ENCODE measurements around the gene BRD8. TPM values are rescaled to one million over a fixed set of nuclear protein-coding genes. Genes with fewer than 3 reads are reported as not detected.
"Not testable (repeated sequence)": the region's sequence is repeated elsewhere in the genome, so short reads cannot be mapped to it uniquely, and the experiment has no call there.

The BRD8 gene
- polyA plus RNA-seq, 1 of the 3 experiments (the other 2 are of a cell fraction), result 46.2 TPM

- CTCF ChIA-PET, result interaction anchor here (0.8 kb wide), 1 partner anchor 158 kb away, joined by 3 read pairs; the partner anchor contains the start of gene KDM3B
- H3K4me1 ChIP-seq (ENCODE audit: control insufficient read depth in 1 of 2, insufficient read depth in 2 of 2, low read depth in 1 of 2, low read length in 1 of 2), result not testable (repeated sequence)
- peaks cover 48 to 64% of the 10 kb centered on the region in 2 experiments for H3K36me3 ChIP-seq (replicated peaks in 1 of 2; ENCODE audit: control insufficient read depth in 1 of 2, insufficient read depth in 2 of 2, low read length in 1 of 2)
Measured at GRCh38 chr5:138193859-138194258, 15.4 kb upstream of the BRD8 start.

GRCh38 chr5:138192826-138193225, 14.4 kb upstream of the BRD8 start:
- H3K9ac ChIP-seq, result no peak overlapping the region
- WGBS (ENCODE audit: low lambda C conversion rate), result 91% methylated on average over 3 of the region's 3 CpGs
- no peaks in the 10 kb centered on the region for H3F3A ChIP-seq (replicated peaks; ENCODE audit: insufficient read depth)
- H3K4me1 ChIP-seq (ENCODE audit: control insufficient read depth in 1 of 2, insufficient read depth in 2 of 2, low read depth in 1 of 2, low read length in 1 of 2), result no peaks in the 10 kb centered on the region
- no peak overlapping the region for H2AFZ ChIP-seq (ENCODE audit: low read depth)
- H3K27ac ChIP-seq (ENCODE audit: low read depth in 2 of 2, low read length in 1 of 2), result no peak overlapping the region
- H3K27me3 ChIP-seq (ENCODE audit: insufficient read depth), result no peaks in the 10 kb centered on the region
- TF ChIP-seq PBX3 (IDR thresholded peaks at IDR 0.05), result no peak
- TF ChIP-seq GATA2 (CRISPR knock-in tag; IDR thresholded peaks at IDR 0.05), result no peak
- TF ChIP-seq USF2 (IDR thresholded peaks at IDR 0.05; ENCODE audit: borderline replicate concordance, low read depth, low read length), result no peak
- TF ChIP-seq MAX (IDR thresholded peaks at IDR 0.05; ENCODE audit: low read depth), result no peak
- no peak for TF ChIP-seq YY1 (IDR thresholded peaks at IDR 0.05; ENCODE audit: low read depth)
- no peak overlapping the region for H3K4me3 ChIP-seq (ENCODE audit: low read depth in 2 of 2, low read length in 1 of 2)
- no peaks in the 10 kb centered on the region for H3K9me3 ChIP-seq
- no peak for DNase-seq
- H3K9me2 ChIP-seq, result no peaks in the 10 kb centered on the region
- ChIA-PET POLR2A (no interaction called here), CTCF (no interaction called here)
- H3K36me3 ChIP-seq (replicated peaks in 1 of 2; ENCODE audit: control insufficient read depth in 1 of 2, insufficient read depth in 2 of 2, low read length in 1 of 2), result peaks cover 48 to 61% of the 10 kb centered on the region in 2 experiments
- H3K4me2 ChIP-seq, result no peak overlapping the region
- no peaks in the 10 kb centered on the region for H4K20me1 ChIP-seq (ENCODE audit: insufficient read depth)
- H3K79me2 ChIP-seq (ENCODE audit: insufficient read depth), result no peaks in the 10 kb centered on the region

More at GRCh38 chr5:138193859-138194258, 15.4 kb upstream of the BRD8 start:
- H3K4me2 ChIP-seq; H3F3A ChIP-seq (replicated peaks; ENCODE audit: insufficient read depth); H3K9me3 ChIP-seq; H3K9ac ChIP-seq; H4K20me1 ChIP-seq (ENCODE audit: insufficient read depth); DNase-seq; H2AFZ ChIP-seq (ENCODE audit: low read depth); H3K79me2 ChIP-seq (ENCODE audit: insufficient read depth); H3K4me3 ChIP-seq (ENCODE audit: low read depth in 2 of 2, low read length in 1 of 2); H3K9me2 ChIP-seq; H3K27me3 ChIP-seq (ENCODE audit: insufficient read depth); POLR2A ChIA-PET; H3K27ac ChIP-seq (ENCODE audit: low read depth in 2 of 2, low read length in 1 of 2): not testable (repeated sequence)
- whole genome bisulfite sequencing (ENCODE audit: low lambda C conversion rate), result 91% methylated on average over 8 of the region's 8 CpGs

GRCh38 chr5:138188626-138189025, 10.2 kb upstream of the BRD8 start:
- peaks cover 6% of the 10 kb centered on the region for H3F3A ChIP-seq (replicated peaks; ENCODE audit: insufficient read depth)
- no peak for DNase-seq
- no peaks in the 10 kb centered on the region for H3K79me2 ChIP-seq (ENCODE audit: insufficient read depth)
- no peak overlapping the region for H3K4me3 ChIP-seq (ENCODE audit: low read depth in 2 of 2, low read length in 1 of 2)
- no peaks in the 10 kb centered on the region for H3K9me3 ChIP-seq
- H3K9me2 ChIP-seq, result no peaks in the 10 kb centered on the region
- H2AFZ ChIP-seq (ENCODE audit: low read depth), result no peak overlapping the region
- 93% methylated on average over 3 of the region's 3 CpGs for WGBS (ENCODE audit: low lambda C conversion rate)
- H3K4me1 ChIP-seq (ENCODE audit: control insufficient read depth in 1 of 2, insufficient read depth in 2 of 2, low read depth in 1 of 2, low read length in 1 of 2), result no peaks in the 10 kb centered on the region
- POLR2A ChIA-PET, result no interaction called here
- no peak overlapping the region for H3K4me2 ChIP-seq
- CTCF ChIA-PET, result interaction anchor here (0.7 to 1.4 kb wide), 6 partner anchors 8 to 261 kb away, joined by 3 to 4 read pairs (median 4); partner anchors contain the start of genes BRD8 and KIF20A
- no peak overlapping the region for H3K27ac ChIP-seq (ENCODE audit: low read depth in 2 of 2, low read length in 1 of 2)
- H4K20me1 ChIP-seq (ENCODE audit: insufficient read depth), result no peaks in the 10 kb centered on the region
- H3K36me3 ChIP-seq (replicated peaks in 1 of 2; ENCODE audit: control insufficient read depth in 1 of 2, insufficient read depth in 2 of 2, low read length in 1 of 2), result peaks cover 73 to 80% of the 10 kb centered on the region in 2 experiments
- no peaks in the 10 kb centered on the region for H3K27me3 ChIP-seq (ENCODE audit: insufficient read depth)
- H3K9ac ChIP-seq, result no peak overlapping the region
- no peak for TF ChIP-seq RCOR1 (IDR thresholded peaks at IDR 0.05; ENCODE audit: low read length)
- TF ChIP-seq NFIC (IDR thresholded peaks at IDR 0.05; ENCODE audit: borderline replicate concordance), result no peak
- TF ChIP-seq MAX (IDR thresholded peaks at IDR 0.05; ENCODE audit: low read depth), result no peak
- no peak for TF ChIP-seq TAF1 (IDR thresholded peaks at IDR 0.05; ENCODE audit: borderline replicate concordance, low read depth, low read length)
- no peak for TF ChIP-seq MEF2A (IDR thresholded peaks at IDR 0.05; ENCODE audit: borderline replicate concordance, low read depth)
- TF ChIP-seq RFX5 (IDR thresholded peaks at IDR 0.05; ENCODE audit: low read length), result no peak
- TF ChIP-seq GATA2 (CRISPR knock-in tag; IDR thresholded peaks at IDR 0.05), result no peak
- TF ChIP-seq FOSL2 (IDR thresholded peaks at IDR 0.05; ENCODE audit: borderline replicate concordance, low read depth), result no peak
- TF ChIP-seq USF1 (IDR thresholded peaks at IDR 0.05; ENCODE audit: borderline replicate concordance, low read depth), result no peak
- no peak for TF ChIP-seq CTCF (IDR thresholded peaks at IDR 0.05)
- TF ChIP-seq IRF3 (IDR thresholded peaks at IDR 0.05; ENCODE audit: low read depth, low read length), result no peak
- TF ChIP-seq POLR2AphosphoS5 (IDR thresholded peaks at IDR 0.05; ENCODE audit: low read depth, low read length), result no peak
- no peak for TF ChIP-seq SMC3 (IDR thresholded peaks at IDR 0.05; ENCODE audit: low read depth, low read length)
